ENCODE results near the gene TTC3. TPM values are rescaled to one million over a fixed set of nuclear protein-coding genes. Genes with fewer than 3 reads are reported as not detected.
"Not testable (repeated sequence)": the region's sequence is repeated elsewhere in the genome, so short reads cannot be mapped to it uniquely, and the experiment has no call there.

TTC3 gene
- total and polyA plus RNA-seq, 7 donors, result 6.5 to 50.3 (median 25.7) TPM

DNA sequence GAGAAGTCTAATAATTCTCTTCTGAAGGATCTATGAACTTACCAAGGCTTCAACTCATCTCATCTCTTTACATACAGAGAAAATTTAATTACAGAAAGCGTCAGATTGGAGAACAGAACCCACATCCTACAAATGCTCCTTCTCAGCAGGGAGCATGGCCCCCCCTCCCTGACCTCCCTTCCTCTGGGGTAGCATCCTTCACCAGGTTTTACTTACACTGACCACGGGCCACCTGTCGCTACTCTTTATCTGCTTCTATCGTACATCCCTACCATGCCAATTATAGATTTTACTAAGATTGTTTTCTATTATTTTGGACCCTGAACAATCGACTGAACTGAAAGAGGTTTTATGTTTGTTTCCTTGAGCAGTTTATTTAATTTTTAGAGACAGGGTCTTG is 40.8 kb upstream of the TTC3 start:
- ATAC-seq, result no peak
- Histone ChIP-seq H3K4me3 (no peak overlapping the region), H3K36me3 (ENCODE audit: insufficient read depth in 1 of 2, low read depth in 1 of 2) (no peaks in the 10 kb centered on the region), H3K27me3 (ENCODE audit: insufficient read depth in 3 of 3, low read length in 2 of 3) (no peaks in the 10 kb centered on the region), H3K9me3 (no peaks in the 10 kb centered on the region), H3K4me1 (no peaks in the 10 kb centered on the region), H3K27ac (no peak overlapping the region)
- WGBS, 3 donors, result 74 to 78% (median 77%) methylated on average over 5 of the region's 5 CpGs
- TF ChIP-seq, protein P1, sequence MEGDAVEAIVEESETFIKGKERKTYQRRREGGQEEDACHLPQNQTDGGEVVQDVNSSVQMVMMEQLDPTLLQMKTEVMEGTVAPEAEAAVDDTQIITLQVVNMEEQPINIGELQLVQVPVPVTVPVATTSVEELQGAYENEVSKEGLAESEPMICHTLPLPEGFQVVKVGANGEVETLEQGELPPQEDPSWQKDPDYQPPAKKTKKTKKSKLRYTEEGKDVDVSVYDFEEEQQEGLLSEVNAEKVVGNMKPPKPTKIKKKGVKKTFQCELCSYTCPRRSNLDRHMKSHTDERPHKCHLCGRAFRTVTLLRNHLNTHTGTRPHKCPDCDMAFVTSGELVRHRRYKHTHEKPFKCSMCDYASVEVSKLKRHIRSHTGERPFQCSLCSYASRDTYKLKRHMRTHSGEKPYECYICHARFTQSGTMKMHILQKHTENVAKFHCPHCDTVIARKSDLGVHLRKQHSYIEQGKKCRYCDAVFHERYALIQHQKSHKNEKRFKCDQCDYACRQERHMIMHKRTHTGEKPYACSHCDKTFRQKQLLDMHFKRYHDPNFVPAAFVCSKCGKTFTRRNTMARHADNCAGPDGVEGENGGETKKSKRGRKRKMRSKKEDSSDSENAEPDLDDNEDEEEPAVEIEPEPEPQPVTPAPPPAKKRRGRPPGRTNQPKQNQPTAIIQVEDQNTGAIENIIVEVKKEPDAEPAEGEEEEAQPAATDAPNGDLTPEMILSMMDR (IDR thresholded peaks at IDR 0.05), result no peak
- DNase-seq, result no peak
- intact Hi-C loops (cut with DNase I), result no loop called here

DNA sequence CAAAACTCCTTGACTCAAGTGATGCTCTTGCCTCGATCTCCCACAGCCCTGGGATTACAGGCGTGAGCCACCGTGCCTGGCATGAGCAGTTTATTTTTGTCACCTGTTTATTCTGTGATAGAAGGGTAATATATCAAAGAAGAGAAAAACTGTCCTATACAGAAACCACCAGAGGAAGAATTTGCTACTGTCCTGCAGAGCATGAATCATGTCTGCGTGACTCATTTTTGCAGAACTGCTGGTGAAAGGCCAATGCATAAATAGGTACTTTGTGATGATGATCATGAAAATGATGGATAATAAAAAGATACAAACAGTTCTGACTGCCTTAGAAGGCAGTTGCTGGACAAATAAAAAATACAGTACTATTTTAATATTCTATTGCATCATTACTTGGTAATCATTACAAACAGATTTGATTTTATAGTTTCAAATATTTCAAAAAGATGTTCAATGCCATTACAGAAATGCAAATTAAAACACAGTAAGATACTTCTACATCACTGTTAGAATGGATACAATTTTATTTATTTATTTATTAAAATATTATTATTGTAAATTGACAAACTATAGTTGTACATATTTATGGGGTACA is 40.1 kb upstream of the TTC3 start:
- H3K27ac ChIP-seq, result no peak overlapping the region
- WGBS, 3 donors, result 70 to 84% (median 71%) methylated on average over 4 of the region's 4 CpGs
- H3K27me3 ChIP-seq (ENCODE audit: insufficient read depth in 3 of 3, low read length in 2 of 3), result no peaks in the 10 kb centered on the region
- DNase-seq (no peak), ATAC-seq (no peak)
- no peaks in the 10 kb centered on the region for H3K9me3 ChIP-seq
- no peak overlapping the region for H3K4me3 ChIP-seq
- intact Hi-C loops (cut with DNase I), result no loop called here
- TF ChIP-seq, protein P1 (IDR thresholded peaks at IDR 0.05), result no peak
- H3K36me3 ChIP-seq (ENCODE audit: insufficient read depth in 1 of 2, low read depth in 1 of 2), result no peaks in the 10 kb centered on the region
- no peaks in the 10 kb centered on the region for H3K4me1 ChIP-seq

DNA sequence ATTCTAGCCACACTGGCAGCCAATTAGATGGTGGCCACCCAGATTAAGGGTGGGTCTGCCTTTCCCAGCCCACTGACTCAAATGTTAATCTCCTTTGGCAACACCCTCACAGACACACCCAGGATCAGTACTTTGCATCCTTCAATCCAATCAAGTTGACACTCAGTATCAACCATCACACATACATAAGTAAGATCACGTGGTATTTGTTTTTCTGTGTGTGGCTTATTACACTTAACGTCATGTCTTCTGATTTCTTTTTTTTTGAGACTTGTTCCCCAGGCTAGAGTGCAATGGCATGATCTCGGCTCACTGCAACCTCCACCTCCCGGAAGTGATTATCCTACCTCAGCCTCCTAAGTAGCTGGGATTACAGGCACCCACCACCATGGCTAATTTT is 38.7 kb upstream of the TTC3 start:
- ATAC-seq; intact Hi-C loops (cut with DNase I); H3K36me3 ChIP-seq (ENCODE audit: insufficient read depth in 1 of 2, low read depth in 1 of 2); H3K4me1 ChIP-seq; H3K9me3 ChIP-seq; H3K4me3 ChIP-seq; H3K27ac ChIP-seq; DNase-seq; H3K27me3 ChIP-seq (ENCODE audit: insufficient read depth in 3 of 3, low read length in 2 of 3): not testable (repeated sequence)
- 83 to 85% (median 84%) methylated on average over 4 of the region's 4 CpGs for WGBS, 3 donors

DNA sequence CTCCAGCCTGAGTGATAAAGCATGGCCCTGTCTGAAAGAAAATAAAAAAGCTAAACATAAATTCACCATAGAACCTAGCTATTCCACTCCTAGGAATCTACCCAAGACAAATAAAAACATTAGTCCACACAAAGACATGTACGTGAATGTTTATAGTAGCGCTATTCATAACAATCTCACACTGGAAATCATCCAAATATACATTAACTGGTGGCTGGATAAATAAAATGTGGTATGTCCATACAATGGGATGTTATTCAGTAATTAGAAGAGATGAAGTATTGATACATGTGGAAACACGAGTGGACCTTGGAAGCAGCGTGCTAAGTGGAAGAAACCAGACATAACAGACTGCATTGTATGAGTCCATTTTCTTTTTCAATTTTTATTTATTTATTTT is 36.9 kb upstream of the TTC3 start:
- no peak overlapping the region for H3K4me3 ChIP-seq
- WGBS, 3 donors, result 90 to 96% (median 93%) methylated on average over 4 of the region's 4 CpGs
- H3K36me3 ChIP-seq (ENCODE audit: insufficient read depth in 1 of 2, low read depth in 1 of 2), result no peaks in the 10 kb centered on the region
- no peaks in the 10 kb centered on the region for H3K27me3 ChIP-seq (ENCODE audit: insufficient read depth in 3 of 3, low read length in 2 of 3)
- TF ChIP-seq, protein P1 (IDR thresholded peaks at IDR 0.05), result no peak
- no peaks in the 10 kb centered on the region for H3K4me1 ChIP-seq
- no peak for ATAC-seq
- H3K27ac ChIP-seq, result no peak overlapping the region
- DNase-seq, result no peak
- no peaks in the 10 kb centered on the region for H3K9me3 ChIP-seq
- intact Hi-C loops (cut with DNase I), result no loop called here

DNA sequence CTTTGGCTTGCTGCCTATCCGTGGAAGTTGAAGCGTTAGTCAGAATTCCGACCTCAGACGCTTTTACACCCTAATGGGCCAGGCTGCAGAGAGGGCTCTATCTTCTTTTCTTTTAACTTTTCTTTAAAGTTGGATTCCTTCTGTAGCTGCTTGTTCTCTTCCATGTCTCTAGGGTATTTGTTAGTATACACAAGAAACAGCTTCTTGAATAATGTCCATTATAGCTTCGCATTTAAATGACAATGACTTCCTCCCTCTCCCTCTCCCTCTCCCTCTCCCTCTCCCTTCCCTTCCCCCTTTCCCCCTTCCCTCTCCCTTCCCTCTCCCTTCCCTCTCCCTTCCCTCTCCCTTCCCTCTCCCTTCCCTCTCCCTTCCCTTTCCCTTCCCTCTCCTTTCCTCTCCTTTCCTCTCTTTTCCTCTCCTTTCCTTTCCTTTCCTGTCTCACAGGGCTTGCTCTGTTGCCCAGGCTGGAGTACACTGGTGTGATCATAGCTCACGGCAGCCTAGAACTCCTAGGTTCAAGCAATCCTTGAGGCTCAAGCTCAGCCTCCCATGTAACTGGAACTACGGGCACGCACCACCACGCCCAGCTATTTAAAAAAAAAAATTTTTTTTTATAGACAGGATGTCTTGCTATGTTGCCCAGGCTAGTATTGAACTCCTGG is 33.5 kb upstream of the TTC3 start:
- H3K4me1 ChIP-seq, result no peaks in the 10 kb centered on the region
- intact Hi-C loops (cut with DNase I), result no loop called here
- DNase-seq, result no peak
- H3K4me3 ChIP-seq, result no peak overlapping the region
- H3K36me3 ChIP-seq (ENCODE audit: insufficient read depth in 1 of 2, low read depth in 1 of 2), result no peaks in the 10 kb centered on the region
- no peaks in the 10 kb centered on the region for H3K27me3 ChIP-seq (ENCODE audit: insufficient read depth in 3 of 3, low read length in 2 of 3)
- H3K9me3 ChIP-seq, result no peaks in the 10 kb centered on the region
- TF ChIP-seq, protein P1 (IDR thresholded peaks at IDR 0.05), result no peak
- no peak overlapping the region for H3K27ac ChIP-seq
- 63 to 65% (median 64%) methylated on average over 9 of the region's 9 CpGs for WGBS, 3 donors
- ATAC-seq, result no peak

All from psoas muscle (tissue), 8 donors.